H1 (cell line): ENCODE data around the gene KHDC4. TPM values are rescaled to one million over a fixed set of nuclear protein-coding genes. Genes with fewer than 3 reads are reported as not detected.

Experiments
- ATF3 ChIP-seq: IDR thresholded peaks from 2 replicates; pipeline ENCODE4 v1.6.1; 2011; ENCODE audit warnings: low read depth, mild to moderate bottlenecking, low read length; ENCODE audit not compliant: insufficient read depth
- CBX5 ChIP-seq: fragments of 300-800, 300-1000 bp; sonication (generic); IDR thresholded peaks from 2 replicates; pipeline ENCODE4 v1.7.1; 2016; ENCODE audit warnings: antibody characterized with exemption, low read length, low read depth
- HDAC2 ChIP-seq, 2 experiments: fragments of 300-600 bp in 1 of 2; sonication (generic) in 1 of 2; IDR thresholded peaks; 2 replicates each; pipeline ENCODE4 v1.6.1; 2011 to 2012; ENCODE audit warnings: low read depth in 2 of 2, low read length in 2 of 2, mild to moderate bottlenecking in 2 of 2, moderate library complexity in 2 of 2, borderline replicate concordance in 1 of 2, inconsistent platforms in 1 of 2
- HDAC6 ChIP-seq: IDR thresholded peaks from one replicate; pipeline ENCODE4 v1.7.1; 2012; ENCODE audit warnings: low read depth, mild to moderate bottlenecking, inconsistent platforms, low read length, moderate library complexity
- MAFK ChIP-seq: IDR thresholded peaks from 2 replicates; pipeline ENCODE4 v1.6.1; 2012; ENCODE audit warnings: low read depth, mild to moderate bottlenecking, improper control_type of control experiment, low read length
- TAF1 ChIP-seq: IDR thresholded peaks from 2 replicates; pipeline ENCODE4 v1.6.1; 2011; ENCODE audit warnings: mild to moderate bottlenecking, low read depth, low read length
- polyA plus RNA-seq, 7 experiments: library from polyadenylated mRNA; depleted of rRNA in 3 of 7; stranded (reverse) in 5 of 7; unstranded in 2 of 7; fragments of >200 nt in 5 of 7; fragments of 200-250 nt in 2 of 7; gene quantifications; 1 replicate in 5 of 7; 2 replicates in 1 of 7; 4 replicates in 1 of 7; pipeline versions ENCODE4 v1.2.1 to v1.2.3, GENCODE V29; 2011 to 2013; ENCODE audit warnings: missing spikeins in 2 of 7, mixed read lengths in 2 of 7
- total RNA-seq: library from RNA; stranded (reverse); fragmentation: NEBNext Ultra II Directional; extraction: Animal tissue kit (Norgen Biotek cat#: 25700); gene quantifications from 2 replicates; pipeline ENCODE4 v1.2.1, GENCODE V29; 2021
- TF ChIP-seq, protein P1 (sequence below): IDR thresholded peaks from 2 replicates; pipeline ENCODE4 v1.6.1; 2012; ENCODE audit warnings: inconsistent platforms

Gene KHDC4
- total and polyA plus RNA-seq, 2 of the 8 experiments (the other 6 are each of a cell fraction or from before 2014, with no cell fraction given): 56.6 to 81.1 TPM

GRCh38 chr1:155973723-155974122 lies 39.5 kb upstream of the KHDC4 start (continued):
- TF ChIP-seq, protein P1, sequence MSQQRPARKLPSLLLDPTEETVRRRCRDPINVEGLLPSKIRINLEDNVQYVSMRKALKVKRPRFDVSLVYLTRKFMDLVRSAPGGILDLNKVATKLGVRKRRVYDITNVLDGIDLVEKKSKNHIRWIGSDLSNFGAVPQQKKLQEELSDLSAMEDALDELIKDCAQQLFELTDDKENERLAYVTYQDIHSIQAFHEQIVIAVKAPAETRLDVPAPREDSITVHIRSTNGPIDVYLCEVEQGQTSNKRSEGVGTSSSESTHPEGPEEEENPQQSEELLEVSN: no peak
- no peak for TF ChIP-seq ATF3
- TF ChIP-seq HDAC2 (IDR thresholded peaks at IDR 0.05; ENCODE audit: borderline replicate concordance in 1 of 2, low read depth in 2 of 2, low read length in 2 of 2): no peak
- TF ChIP-seq HDAC6: no peak
- no peak for TF ChIP-seq MAFK
- no peak for TF ChIP-seq CBX5
- TF ChIP-seq TAF1: no peak
